K562 (cell line): Measurements from ENCODE around the gene KCNJ8. TPM values are rescaled to one million over a fixed set of nuclear protein-coding genes. Genes with fewer than 3 reads are reported as not detected.

Experiments used
- ATAC-seq: fragments of 200-7000 bp; cut with Tn5 transposase; 3 replicates; pipeline ENCODE4 v1.9.1; 2020; ENCODE audit warnings: moderate library complexity
- BruUV-seq: library from RNA; stranded (reverse); fragments of 400-500 nt; replicated peaks from 2 replicates; lab custom pipeline; 2021; lab: Mats Ljungman, UMichigan
- CTCF ChIA-PET: fragments of 300-600 bp; formaldehyde crosslinking; extraction: SDS; loops from one replicate; lab custom pipeline; 2021; ENCODE audit warnings: low intra/inter-chr PET ratio; lab: Yijun Ruan, JAX
- POLR2A ChIA-PET: fragments of 300-600, 350-650 bp; sonication (Branson Sonifier 250); formaldehyde crosslinking; extraction: SDS; loops from one replicate; lab custom pipeline; 2021; ENCODE audit warnings: antibody characterized with exemption, inconsistent platforms; lab: Yijun Ruan, JAX
- DNase-seq, 4 experiments: peaks; one replicate each; pipeline versions ENCODE4 v3.0.0 to v3.0.0-alpha.2; 2011 to 2018; ENCODE audit warnings: low spot score in 3 of 4, mixed read lengths in 3 of 4; ENCODE audit errors: extremely low read depth in 1 of 4
- FAIRE-seq: peaks from 2 replicates; lab custom pipeline; 2011; peaks lifted over from hg19 to GRCh38; lab: Jason Lieb, UNC
- H2AFZ ChIP-seq: 2 replicates; pipeline ENCODE4 v1.6.0; 2011; ENCODE audit warnings: low read depth, low read length, control low read depth, inconsistent platforms
- H3K27ac ChIP-seq: fragments of 200-600 bp; 3 replicates; pipeline ENCODE4 v1.8.0; 2011; ENCODE audit warnings: low read depth, mild to moderate bottlenecking, control low read depth, inconsistent platforms, low read length, moderate library complexity, mixed read lengths; ENCODE audit errors: extremely low read depth
- H3K27me3 ChIP-seq, 2 experiments: fragments of 300-600 bp in 1 of 2; 2 replicates in 1 of 2; 3 replicates in 1 of 2; pipeline versions ENCODE4 v1.6.0 to v1.8.0; 2011; ENCODE audit warnings: inconsistent platforms in 2 of 2, low read length in 2 of 2, mild to moderate bottlenecking in 1 of 2, mixed read lengths in 1 of 2, moderate library complexity in 1 of 2; ENCODE audit not compliant: control insufficient read depth in 2 of 2, insufficient read depth in 2 of 2
- H3K36me3 ChIP-seq: fragments of 300-600 bp; 3 replicates; pipeline ENCODE4 v1.8.0; 2011; ENCODE audit warnings: mild to moderate bottlenecking, low read length, inconsistent platforms; ENCODE audit not compliant: control insufficient read depth, insufficient read depth
- H3K4me1 ChIP-seq, 2 experiments: fragments of 200-600 bp in 1 of 2; replicated peaks in 1 of 2; 2 replicates in 1 of 2; 3 replicates in 1 of 2; pipeline versions ENCODE4 v1.5.1 to v1.8.0; 2011; ENCODE audit warnings: inconsistent platforms in 2 of 2, low read length in 2 of 2, mild to moderate bottlenecking in 1 of 2, mixed read lengths in 1 of 2, moderate library complexity in 1 of 2; ENCODE audit not compliant: control insufficient read depth in 2 of 2, insufficient read depth in 2 of 2
- H3K4me2 ChIP-seq: 2 replicates; pipeline ENCODE4 v1.6.1; 2011; ENCODE audit warnings: low read length, control low read depth, inconsistent platforms, mixed read lengths; ENCODE audit not compliant: insufficient read depth
- H3K4me3 ChIP-seq: fragments of 200-600 bp; sonication (generic), shearing (Covaris generic); 2 replicates; pipeline ENCODE4 v1.5.1; 2016; ENCODE audit warnings: control low read depth, inconsistent platforms
- H3K79me2 ChIP-seq: fragments of 200-600 bp; 3 replicates; pipeline ENCODE4 v1.8.0; 2011; ENCODE audit warnings: low read length, inconsistent platforms; ENCODE audit not compliant: control insufficient read depth, insufficient read depth
- H3K9ac ChIP-seq, 2 experiments: 2 replicates each; pipeline versions ENCODE4 v1.6.0 to v1.6.1; 2011; ENCODE audit warnings: low read depth in 2 of 2, low read length in 2 of 2, control low read depth in 1 of 2, inconsistent platforms in 1 of 2, mild to moderate bottlenecking in 1 of 2, mixed read lengths in 1 of 2; ENCODE audit not compliant: insufficient read depth in 1 of 2
- H3K9me1 ChIP-seq: one replicate; pipeline ENCODE4 v1.6.0; 2011; ENCODE audit warnings: inconsistent platforms, mild to moderate bottlenecking, low read length, moderate library complexity; ENCODE audit not compliant: control insufficient read depth, insufficient read depth
- H3K9me3 ChIP-seq: replicated peaks from 2 replicates; pipeline ENCODE4 v1.5.1; 2011; ENCODE audit warnings: low read depth, low read length, inconsistent platforms; ENCODE audit not compliant: control insufficient read depth, insufficient read depth
- H4K20me1 ChIP-seq: replicated peaks from 2 replicates; pipeline ENCODE4 v1.6.1; 2011; ENCODE audit warnings: low read length, inconsistent platforms, mixed read lengths; ENCODE audit not compliant: control insufficient read depth, insufficient read depth
- CBFA2T3 ChIP-seq: fragments of 450-650 bp; IDR thresholded peaks from 2 replicates; pipeline ENCODE4 v1.6.1; 2017
- CCNT2 ChIP-seq: IDR thresholded peaks from 2 replicates; pipeline ENCODE4 v1.6.1; 2011; ENCODE audit warnings: borderline replicate concordance, low read depth, mild to moderate bottlenecking, moderate library complexity, mixed read lengths, low read length; ENCODE audit not compliant: insufficient read length; ENCODE audit errors: extremely low read depth
- E2F6 ChIP-seq, 2 experiments: IDR thresholded peaks; 2 replicates each; pipeline ENCODE4 v1.6.1; 2011; ENCODE audit warnings: borderline replicate concordance in 1 of 2, control low read depth in 1 of 2, low read depth in 1 of 2, low read length in 1 of 2, mild to moderate bottlenecking in 1 of 2, mixed read lengths in 1 of 2, moderate library complexity in 1 of 2; ENCODE audit not compliant: insufficient read depth in 1 of 2, insufficient read length in 1 of 2, poor library complexity in 1 of 2, severe bottlenecking in 1 of 2; ENCODE audit errors: extremely low read depth in 1 of 2
- NONO ChIP-seq, 2 experiments: fragments of 200-400 bp in 1 of 2; fragments of 450-650 bp in 1 of 2; formaldehyde crosslinking in 1 of 2; IDR thresholded peaks; 2 replicates each; pipeline ENCODE4 v1.6.1; 2017; ENCODE audit warnings: low read depth in 2 of 2, mild to moderate bottlenecking in 2 of 2, moderate library complexity in 2 of 2, low read length in 1 of 2
- NR1H2 ChIP-seq: sonication (generic); formaldehyde crosslinking; IDR thresholded peaks from 2 replicates; pipeline ENCODE4 v1.4.0; 2020; ENCODE audit warnings: mild to moderate bottlenecking, missing genetic modification reagents
- NUFIP1 ChIP-seq: fragments of 450-650 bp; IDR thresholded peaks from 2 replicates; pipeline ENCODE4 v1.6.1; 2018; ENCODE audit not compliant: partially characterized antibody
- RCOR1 ChIP-seq, 2 experiments: IDR thresholded peaks; 2 replicates each; pipeline ENCODE4 v1.6.1; 2012; ENCODE audit warnings: low read depth in 2 of 2, low read length in 2 of 2, borderline replicate concordance in 1 of 2, improper control_type of control experiment in 1 of 2
- ZBTB34 ChIP-seq: fragments of 250-450 bp; sonication (Bioruptor Pico); IDR thresholded peaks from 2 replicates; pipeline ENCODE4 v1.8.0; 2021; ENCODE audit warnings: mild to moderate bottlenecking, moderate library complexity
- ZKSCAN8 ChIP-seq: fragments of 200-800 bp; sonication (Bioruptor generic); IDR thresholded peaks from 2 replicates; pipeline ENCODE4 v1.6.1; 2016; ENCODE audit warnings: missing genetic modification characterization, missing compliant biosample characterization
- ZNF146 ChIP-seq: IDR thresholded peaks from one replicate; pipeline ENCODE4 v1.6.1; 2018; ENCODE audit warnings: missing compliant biosample characterization; ENCODE audit not compliant: unreplicated experiment
- ZNF76 ChIP-seq: fragments of 250-450 bp; sonication (Bioruptor Pico); IDR thresholded peaks from 2 replicates; pipeline ENCODE4 v1.4.0; 2020; ENCODE audit warnings: mild to moderate bottlenecking, moderate library complexity, borderline replicate concordance
- WGBS: fragments of 100-300 bp; shearing (Covaris generic); methylation state at CpG from one replicate; pipeline ENCODE4 v1.1.6; 2016; ENCODE audit warnings: low coverage, mixed read lengths; ENCODE audit not compliant: insufficient coverage; ENCODE audit errors: missing lambda C conversion rate; 5-methylcytosine and 5-hydroxymethylcytosine counted together
- in situ Hi-C: fragments of 300-500 bp; cut with MboI; formaldehyde crosslinking; loops from 4 replicates; pipeline ENCODE4 v1.15.0; 2018; ENCODE audit warnings: inconsistent platforms, mixed read lengths
- intact Hi-C: fragments of 100-400 bp; cut with micrococcal nuclease; formaldehyde crosslinking; loops from 2 replicates; pipeline ENCODE4 v1.14.2; 2022
- polyA plus RNA-seq, 8 experiments: library from polyadenylated mRNA; depleted of rRNA in 4 of 8; stranded (reverse) in 5 of 8; unstranded in 3 of 8; fragments of >200 nt; fragmentation: Nextera tagmentation in 2 of 8; fragmentation: Illumina TruSeq in 1 of 8; extraction: Ambion mirVana in 2 of 8; extraction: Trizol in 1 of 8; gene quantifications; 2 replicates each; pipeline versions ENCODE4 v1.2.1 to v1.2.3, GENCODE V29; 2011 to 2014; ENCODE audit warnings: inconsistent platforms in 1 of 8, missing spikeins in 1 of 8
- total RNA-seq, 7 experiments: library from RNA; depleted of rRNA in 6 of 7; stranded (reverse); fragments of >200 nt in 6 of 7; fragmentation: Illumina TruSeq in 2 of 7; extraction: Trizol in 2 of 7; gene quantifications; 2 replicates each; pipeline versions ENCODE4 v1.2.1 to v1.2.3, GENCODE V29; 2011 to 2021; ENCODE audit warnings: low replicate concordance in 1 of 7
- TF ChIP-seq, protein P1 (sequence below): fragments of 250-450 bp; sonication (Bioruptor Pico); IDR thresholded peaks from 2 replicates; pipeline ENCODE4 v1.5.0; 2020; ENCODE audit warnings: mild to moderate bottlenecking, borderline replicate concordance
- TF ChIP-seq, protein P2 (sequence below): fragments of 450-650 bp; IDR thresholded peaks from one replicate; pipeline ENCODE4 v1.6.1; 2018; ENCODE audit warnings: mild to moderate bottlenecking, moderate library complexity; ENCODE audit not compliant: partially characterized antibody

The KCNJ8 gene
- total and polyA plus RNA-seq, 9 of the 15 experiments (the other 6 are each of a cell fraction or from before 2014, with no cell fraction given) = 0.28 to 3.6 (median 1.1) TPM

DNA sequence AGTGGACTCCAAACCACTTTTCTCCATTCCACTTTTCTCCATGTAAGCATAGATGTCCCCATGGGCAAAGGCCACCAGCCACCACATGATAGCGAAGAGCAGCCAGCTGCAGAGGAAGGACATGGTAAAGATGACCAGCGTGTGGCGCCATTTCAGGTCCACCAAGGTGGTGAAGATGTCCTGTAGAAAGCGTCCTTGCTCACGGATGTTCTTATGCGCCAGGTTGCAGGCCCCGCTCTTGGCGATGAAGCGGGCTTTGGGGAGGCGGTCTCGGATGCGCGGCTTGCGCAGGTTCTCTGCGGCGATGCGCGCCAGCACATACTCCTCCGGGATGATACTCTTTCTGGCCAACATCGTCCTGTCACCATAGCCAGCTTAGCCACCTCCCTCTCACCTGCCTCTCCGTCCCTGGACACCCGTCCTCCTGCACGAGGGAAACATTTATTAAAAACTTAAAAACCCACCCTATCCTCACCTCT is 1.2 kb downstream of the KCNJ8 start (continued):
- TF ChIP-seq CBFA2T3 (no peak), E2F6 (IDR thresholded peaks at IDR 0.05; ENCODE audit: borderline replicate concordance in 1 of 2, extremely low read depth in 1 of 2, insufficient read depth in 1 of 2, insufficient read length in 1 of 2, low read depth in 1 of 2, low read length in 1 of 2, poor library complexity in 1 of 2, severe bottlenecking in 1 of 2) (peak in 1 of 2 experiments; percentile 13), ZKSCAN8 (CRISPR knock-in tag) (no peak)
- TF ChIP-seq, all 486 proteins: peak for 6

DNA sequence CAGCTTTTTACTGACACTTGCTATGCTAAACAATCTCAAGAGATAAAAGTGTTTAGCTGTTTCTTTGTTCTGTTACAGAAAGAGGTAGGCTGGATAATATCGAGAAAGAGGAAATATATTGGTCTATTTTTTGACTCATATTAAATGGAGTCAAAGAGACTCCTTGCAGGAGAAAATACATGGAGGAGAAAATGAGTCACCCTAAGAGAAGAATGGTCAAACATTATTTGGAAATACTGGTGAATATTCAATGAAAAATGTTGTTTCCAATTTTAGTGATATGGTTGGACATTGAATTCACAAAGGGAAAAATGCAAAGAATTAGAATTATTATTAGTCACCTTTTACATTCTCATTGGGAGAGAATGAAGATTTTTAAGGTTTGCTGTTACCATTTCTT is 3.2 kb downstream of the KCNJ8 start:
- Histone ChIP-seq H3K9me3 (no peaks in the 10 kb centered on the region), H2AFZ (no peak overlapping the region), H3K9ac (no peak overlapping the region), H3K79me2 (peaks cover 5% of the 10 kb centered on the region; the same call in 2 of the 3 replicates), H3K9me1 (no peaks in the 10 kb centered on the region), H3K4me2 (no peak overlapping the region), H3K27me3 (no peaks in the 10 kb centered on the region; a peak in 1 of 5 replicates), H4K20me1 (no peaks in the 10 kb centered on the region), H3K4me3 (no peak overlapping the region), H3K4me1 (peaks cover 0 to 8% of the 10 kb centered on the region in 2 experiments; a peak in 3 of 5 replicates), H3K27ac (no peak overlapping the region), H3K36me3 (no peaks in the 10 kb centered on the region; the same call in 2 of the 3 replicates)
- intact Hi-C loops (loop anchor here (5.0 kb wide), 1 partner anchor 216 kb away; no protein-coding TSS in a partner anchor), in situ Hi-C loops (no loop called here)
- no peak for ATAC-seq
- 8% methylated on average over 1 of the region's 1 CpG for WGBS
- DNase-seq = no peak
- ChIA-PET POLR2A (no interaction called here), CTCF (no interaction called here)
- FAIRE-seq = no peak
- no TSS peak for BruUV-seq
- TF ChIP-seq, protein P1, sequence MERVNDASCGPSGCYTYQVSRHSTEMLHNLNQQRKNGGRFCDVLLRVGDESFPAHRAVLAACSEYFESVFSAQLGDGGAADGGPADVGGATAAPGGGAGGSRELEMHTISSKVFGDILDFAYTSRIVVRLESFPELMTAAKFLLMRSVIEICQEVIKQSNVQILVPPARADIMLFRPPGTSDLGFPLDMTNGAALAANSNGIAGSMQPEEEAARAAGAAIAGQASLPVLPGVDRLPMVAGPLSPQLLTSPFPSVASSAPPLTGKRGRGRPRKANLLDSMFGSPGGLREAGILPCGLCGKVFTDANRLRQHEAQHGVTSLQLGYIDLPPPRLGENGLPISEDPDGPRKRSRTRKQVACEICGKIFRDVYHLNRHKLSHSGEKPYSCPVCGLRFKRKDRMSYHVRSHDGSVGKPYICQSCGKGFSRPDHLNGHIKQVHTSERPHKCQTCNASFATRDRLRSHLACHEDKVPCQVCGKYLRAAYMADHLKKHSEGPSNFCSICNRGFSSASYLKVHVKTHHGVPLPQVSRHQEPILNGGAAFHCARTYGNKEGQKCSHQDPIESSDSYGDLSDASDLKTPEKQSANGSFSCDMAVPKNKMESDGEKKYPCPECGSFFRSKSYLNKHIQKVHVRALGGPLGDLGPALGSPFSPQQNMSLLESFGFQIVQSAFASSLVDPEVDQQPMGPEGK (CRISPR knock-in tag) = no peak
- TF ChIP-seq, protein P2, sequence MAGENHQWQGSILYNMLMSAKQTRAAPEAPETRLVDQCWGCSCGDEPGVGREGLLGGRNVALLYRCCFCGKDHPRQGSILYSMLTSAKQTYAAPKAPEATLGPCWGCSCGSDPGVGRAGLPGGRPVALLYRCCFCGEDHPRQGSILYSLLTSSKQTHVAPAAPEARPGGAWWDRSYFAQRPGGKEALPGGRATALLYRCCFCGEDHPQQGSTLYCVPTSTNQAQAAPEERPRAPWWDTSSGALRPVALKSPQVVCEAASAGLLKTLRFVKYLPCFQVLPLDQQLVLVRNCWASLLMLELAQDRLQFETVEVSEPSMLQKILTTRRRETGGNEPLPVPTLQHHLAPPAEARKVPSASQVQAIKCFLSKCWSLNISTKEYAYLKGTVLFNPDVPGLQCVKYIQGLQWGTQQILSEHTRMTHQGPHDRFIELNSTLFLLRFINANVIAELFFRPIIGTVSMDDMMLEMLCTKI = no peak
- TF ChIP-seq NR1H2 = no peak
- no peak for TF ChIP-seq NONO (IDR thresholded peaks at IDR 0.05; ENCODE audit: low read depth in 2 of 2, low read length in 1 of 2)
- no peak for TF ChIP-seq CCNT2
- TF ChIP-seq ZNF76 (CRISPR knock-in tag) = no peak
- no peak for TF ChIP-seq NUFIP1
- no peak for TF ChIP-seq RCOR1 (IDR thresholded peaks at IDR 0.05; ENCODE audit: borderline replicate concordance in 1 of 2, low read depth in 2 of 2, low read length in 2 of 2)
- TF ChIP-seq ZNF146 (CRISPR knock-in tag) = no peak
- no peak for TF ChIP-seq ZBTB34 (CRISPR knock-in tag)
